Measurements from ENCODE around the gene BRINP1. TPM values are rescaled to one million over a fixed set of nuclear protein-coding genes. Genes with fewer than 3 reads are reported as not detected.

BRINP1 gene
- total and polyA plus RNA-seq, 10 of the 15 experiments (the other 5 are each of a cell fraction or from before 2014, with no cell fraction given), result not detected

GRCh38 chr9:119282476-119283077 lies 86.7 kb downstream of the BRINP1 start:
- no peaks in the 10 kb centered on the region for H4K20me1 ChIP-seq (ENCODE audit: control insufficient read depth, insufficient read depth)
- no peak overlapping the region for H3K27ac ChIP-seq (ENCODE audit: control insufficient read depth, insufficient read depth)
- intact Hi-C loops (cut with micrococcal nuclease; ENCODE audit: unreplicated experiment), result loop anchor here (10.0 kb wide), 1 partner anchor 458 kb away; no protein-coding TSS in a partner anchor
- no peak overlapping the region for H3K4me3 ChIP-seq
- ATAC-seq (no peak), FAIRE-seq (no peak), DNase-seq (ENCODE audit: low read depth, low spot score) (no peak)
- H3K4me2 ChIP-seq (ENCODE audit: control insufficient read depth, insufficient read depth), result no peak overlapping the region
- no peaks in the 10 kb centered on the region for H3K36me3 ChIP-seq (ENCODE audit: control insufficient read depth in 2 of 2, insufficient read depth in 2 of 2, low read length in 1 of 2)
- POLR2A ChIA-PET, result no interaction called here
- WGBS (ENCODE audit: insufficient coverage, insufficient replicate concordance, low lambda C conversion rate, missing lambda C conversion rate), result 20% methylated on average over 6 of the region's 6 CpGs
- H3K79me2 ChIP-seq (ENCODE audit: control insufficient read depth, insufficient read depth, low read length), result no peaks in the 10 kb centered on the region
- SMC1A ChIA-PET (ENCODE audit: uncharacterized antibody, unreplicated experiment), result no interaction called here
- in situ Hi-C loops (cut with MboI), result loop anchor here (10.0 kb wide), 2 partner anchors 758 to 1498 kb away; no protein-coding TSS in a partner anchor
- no TSS peak for BruUV-seq (replicated peaks)
- no peaks in the 10 kb centered on the region for H3K9me3 ChIP-seq (replicated peaks; ENCODE audit: control insufficient read depth, insufficient read depth, low read length)
- no peak overlapping the region for H3K9ac ChIP-seq (ENCODE audit: control insufficient read depth, insufficient read depth, low read length)
- CTCF ChIA-PET, result interaction anchor here (1.2 kb wide), 1 partner anchor 10 kb away, joined by 4 read pairs; no protein-coding TSS in a partner anchor
- no peaks in the 10 kb centered on the region for H3K27me3 ChIP-seq (replicated peaks in 1 of 2; ENCODE audit: control insufficient read depth in 2 of 2, insufficient read depth in 2 of 2, low read length in 1 of 2)
- no peaks in the 10 kb centered on the region for H3K4me1 ChIP-seq (ENCODE audit: control insufficient read depth, insufficient read depth, low read length)
- no peak overlapping the region for H2AFZ ChIP-seq (ENCODE audit: control insufficient read depth, low read depth, low read length)
- RAD21 ChIA-PET (ENCODE audit: unreplicated experiment), result no interaction called here
- no peak for TF ChIP-seq RBBP5 (conservative IDR thresholded peaks at IDR 0.05)
- no peak for TF ChIP-seq POLR2A (IDR thresholded peaks at IDR 0.05; ENCODE audit: low read depth, low read length)
- no peak for TF ChIP-seq CEBPZ (IDR thresholded peaks at IDR 0.05; ENCODE audit: low read depth, low read length)
- no peak for TF ChIP-seq HDAC6 (IDR thresholded peaks at IDR 0.05; ENCODE audit: unreplicated experiment)
- TF ChIP-seq MTA2 (IDR thresholded peaks at IDR 0.05; ENCODE audit: low read depth), result no peak
- no peak for TF ChIP-seq STAT3 (IDR thresholded peaks at IDR 0.05; ENCODE audit: low read depth, low read length)
- no peak for TF ChIP-seq BCL3 (IDR thresholded peaks at IDR 0.05; ENCODE audit: borderline replicate concordance, insufficient read depth, low read depth, low read length, poor library complexity, severe bottlenecking)
- no peak for TF ChIP-seq SMC3 (IDR thresholded peaks at IDR 0.05; ENCODE audit: borderline replicate concordance, low read length)
- TF ChIP-seq NRF1 (conservative IDR thresholded peaks at IDR 0.05; ENCODE audit: low read depth, low read length), result no peak
- TF ChIP-seq JUNB (IDR thresholded peaks at IDR 0.05), result no peak
- no peak for TF ChIP-seq E4F1 (IDR thresholded peaks at IDR 0.05; ENCODE audit: borderline replicate concordance, partially characterized antibody)
- TF ChIP-seq BRCA1 (IDR thresholded peaks at IDR 0.05; ENCODE audit: low read depth, low read length), result no peak
- TF ChIP-seq KLF5 (IDR thresholded peaks at IDR 0.05; ENCODE audit: partially characterized antibody), result no peak
- no peak for TF ChIP-seq SUZ12 (IDR thresholded peaks at IDR 0.05; ENCODE audit: unreplicated experiment)

All from GM12878 (cell line).